OCI-LY3 (cell line): ENCODE results near the gene TMEM132C.

Experiments used
- H2AFZ ChIP-seq: fragments of 200-600, 300-600 bp; shearing (Covaris generic); 2 replicates; pipeline ENCODE4 v1.6.0; 2014; ENCODE audit warnings: antibody characterized with exemption, low read depth, low read length
- H3K27ac ChIP-seq: fragments of 200-600, 300-600 bp; sonication (generic); 2 replicates; pipeline ENCODE4 v1.5.1; 2014; ENCODE audit warnings: mild to moderate bottlenecking, low read length, moderate library complexity, mixed read lengths
- H3K27me3 ChIP-seq: fragments of 200-600, 300-600 bp; sonication (generic); 2 replicates; pipeline ENCODE4 v1.6.1; 2014; ENCODE audit warnings: low read depth, low read length, mixed read lengths
- H3K36me3 ChIP-seq: fragments of 200-600, 300-600 bp; sonication (generic); replicated peaks from 2 replicates; pipeline ENCODE3; 2014; ENCODE audit warnings: low read depth, low read length, mixed read lengths
- H3K4me1 ChIP-seq: fragments of 300-600, 200-600 bp; sonication (generic); 2 replicates; pipeline ENCODE4 v1.6.1; 2014; ENCODE audit warnings: low read length, mixed read lengths
- H3K4me2 ChIP-seq: fragments of 200-600, 300-600 bp; sonication (generic); 2 replicates; pipeline ENCODE4 v1.6.1; 2014; ENCODE audit warnings: low read length, mixed read lengths
- H3K4me3 ChIP-seq: fragments of 300-600, 200-600 bp; sonication (generic); 2 replicates; pipeline ENCODE4 v1.5.1; 2014; ENCODE audit warnings: antibody characterized with exemption, mild to moderate bottlenecking, low read length, moderate library complexity
- H3K79me2 ChIP-seq: fragments of 300-600, 200-600 bp; shearing (Covaris generic); 2 replicates; pipeline ENCODE4 v1.6.1; 2014; ENCODE audit warnings: mild to moderate bottlenecking, low read length, mixed read lengths
- H3K9ac ChIP-seq: fragments of 300-600, 200-600 bp; shearing (Covaris generic); 2 replicates; pipeline ENCODE4 v1.6.0; 2014; ENCODE audit warnings: mild to moderate bottlenecking, low read length, moderate library complexity
- H3K9me3 ChIP-seq: fragments of 200-600, 300-600 bp; shearing (Covaris generic); 2 replicates; pipeline ENCODE4 v1.6.1; 2014; ENCODE audit warnings: low read length, mixed read lengths; ENCODE audit not compliant: insufficient read depth
- H4K20me1 ChIP-seq: fragments of 200-600, 300-600 bp; sonication (generic); 2 replicates; pipeline ENCODE4 v1.6.1; 2016; ENCODE audit warnings: low read length, mixed read lengths; ENCODE audit not compliant: insufficient read depth
- EZH2phosphoT487 ChIP-seq: fragments of 200-600 bp; shearing (Covaris generic); IDR thresholded peaks from 2 replicates; pipeline ENCODE4 v1.6.1; 2018; ENCODE audit warnings: antibody characterized with exemption, mixed run types, low read depth
- TF ChIP-seq, protein P1 (sequence below): fragments of 200-600, 300-600 bp; sonication (generic); IDR thresholded peaks from 2 replicates; pipeline ENCODE4 v1.5.1; 2014; ENCODE audit warnings: antibody characterized with exemption, low read length, low read depth

Gene TMEM132C

GRCh38 chr12:128426511-128426910 is 159.5 kb downstream of the TMEM132C start:
- Histone ChIP-seq H3K4me2 (no peak overlapping the region), H3K27ac (no peak overlapping the region), H3K9me3 (no peaks in the 10 kb centered on the region), H3K9ac (no peak overlapping the region), H4K20me1 (no peaks in the 10 kb centered on the region), H2AFZ (no peak overlapping the region), H3K27me3 (peaks cover 14% of the 10 kb centered on the region), H3K36me3 (no peaks in the 10 kb centered on the region), H3K4me1 (no peaks in the 10 kb centered on the region), H3K4me3 (no peak overlapping the region), H3K79me2 (no peaks in the 10 kb centered on the region)
- TF ChIP-seq EZH2phosphoT487, result no peak
- TF ChIP-seq, protein P1, sequence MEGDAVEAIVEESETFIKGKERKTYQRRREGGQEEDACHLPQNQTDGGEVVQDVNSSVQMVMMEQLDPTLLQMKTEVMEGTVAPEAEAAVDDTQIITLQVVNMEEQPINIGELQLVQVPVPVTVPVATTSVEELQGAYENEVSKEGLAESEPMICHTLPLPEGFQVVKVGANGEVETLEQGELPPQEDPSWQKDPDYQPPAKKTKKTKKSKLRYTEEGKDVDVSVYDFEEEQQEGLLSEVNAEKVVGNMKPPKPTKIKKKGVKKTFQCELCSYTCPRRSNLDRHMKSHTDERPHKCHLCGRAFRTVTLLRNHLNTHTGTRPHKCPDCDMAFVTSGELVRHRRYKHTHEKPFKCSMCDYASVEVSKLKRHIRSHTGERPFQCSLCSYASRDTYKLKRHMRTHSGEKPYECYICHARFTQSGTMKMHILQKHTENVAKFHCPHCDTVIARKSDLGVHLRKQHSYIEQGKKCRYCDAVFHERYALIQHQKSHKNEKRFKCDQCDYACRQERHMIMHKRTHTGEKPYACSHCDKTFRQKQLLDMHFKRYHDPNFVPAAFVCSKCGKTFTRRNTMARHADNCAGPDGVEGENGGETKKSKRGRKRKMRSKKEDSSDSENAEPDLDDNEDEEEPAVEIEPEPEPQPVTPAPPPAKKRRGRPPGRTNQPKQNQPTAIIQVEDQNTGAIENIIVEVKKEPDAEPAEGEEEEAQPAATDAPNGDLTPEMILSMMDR, result no peak

DNA sequence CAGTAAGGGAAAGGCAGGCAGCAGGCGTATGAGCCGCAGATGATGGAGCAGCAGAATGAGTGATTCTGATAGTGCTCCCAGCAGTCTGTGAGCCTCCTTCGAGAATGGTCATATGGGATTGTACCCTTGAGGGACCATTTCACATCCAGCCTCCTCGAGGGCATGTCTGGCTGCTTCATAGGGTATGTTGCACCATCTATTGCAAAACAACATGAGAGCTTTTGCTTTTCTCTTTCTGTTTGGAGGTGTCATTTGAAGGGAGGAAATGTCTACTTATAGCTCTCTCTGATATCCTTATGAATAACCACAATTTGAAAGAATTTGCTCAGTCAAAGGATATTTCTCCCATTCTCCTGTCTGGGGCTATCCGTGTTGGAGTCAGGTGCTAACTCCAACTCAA is 172.8 kb downstream of the TMEM132C start:
- no peak overlapping the region for H3K27ac ChIP-seq
- no peaks in the 10 kb centered on the region for H3K79me2 ChIP-seq
- no peaks in the 10 kb centered on the region for H3K4me1 ChIP-seq
- no peaks in the 10 kb centered on the region for H3K36me3 ChIP-seq
- peaks cover 11% of the 10 kb centered on the region; the same call in 1 of the 2 replicates for H3K27me3 ChIP-seq
- no peak overlapping the region for H3K9ac ChIP-seq
- TF ChIP-seq EZH2phosphoT487, result no peak
- TF ChIP-seq, protein P1, result no peak
- H3K9me3 ChIP-seq, result no peaks in the 10 kb centered on the region
- H3K4me3 ChIP-seq, result no peak overlapping the region
- H2AFZ ChIP-seq, result no peak overlapping the region
- H3K4me2 ChIP-seq, result no peak overlapping the region
- H4K20me1 ChIP-seq, result no peaks in the 10 kb centered on the region

GRCh38 chr12:128442096-128442495 is 175.1 kb downstream of the TMEM132C start:
- TF ChIP-seq EZH2phosphoT487, result no peak
- TF ChIP-seq, protein P1, result no peak
- H3K4me1 ChIP-seq, result no peaks in the 10 kb centered on the region
- H3K27ac ChIP-seq, result no peak overlapping the region
- no peaks in the 10 kb centered on the region for H3K36me3 ChIP-seq
- no peaks in the 10 kb centered on the region for H3K79me2 ChIP-seq
- no peak overlapping the region for H3K4me3 ChIP-seq
- no peak overlapping the region for H2AFZ ChIP-seq
- no peak overlapping the region for H3K4me2 ChIP-seq
- no peaks in the 10 kb centered on the region for H4K20me1 ChIP-seq
- H3K9me3 ChIP-seq, result no peaks in the 10 kb centered on the region
- H3K9ac ChIP-seq, result no peak overlapping the region
- H3K27me3 ChIP-seq, result peaks cover 24% of the 10 kb centered on the region; the same call in 1 of the 2 replicates

DNA sequence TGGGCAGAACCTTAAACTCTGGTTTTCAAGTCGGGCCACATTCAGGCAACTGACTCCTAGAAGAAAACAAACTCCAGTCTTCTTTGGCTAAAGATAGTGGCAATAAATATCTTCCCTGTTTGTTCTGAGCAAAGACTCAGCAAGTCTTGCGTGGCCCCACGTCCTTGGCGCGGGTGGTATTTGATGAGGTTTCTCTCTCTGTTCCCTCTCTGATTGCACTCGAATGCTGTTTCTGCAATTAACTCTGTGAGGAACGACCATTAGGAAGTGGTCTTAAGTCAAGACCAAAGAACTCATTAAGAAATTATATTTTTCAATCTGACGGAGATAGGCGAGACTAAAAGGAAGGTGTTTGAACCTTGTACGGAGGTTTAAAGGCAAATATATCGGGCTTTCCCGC is 177.6 kb downstream of the TMEM132C start:
- Histone ChIP-seq H3K4me2 (no peak overlapping the region), H3K27ac (no peak overlapping the region), H3K4me1 (no peaks in the 10 kb centered on the region), H3K4me3 (no peak overlapping the region), H3K9ac (no peak overlapping the region), H3K27me3 (peaks cover 21% of the 10 kb centered on the region), H2AFZ (no peak overlapping the region), H3K36me3 (no peaks in the 10 kb centered on the region), H3K9me3 (no peaks in the 10 kb centered on the region), H4K20me1 (no peaks in the 10 kb centered on the region), H3K79me2 (no peaks in the 10 kb centered on the region)
- TF ChIP-seq EZH2phosphoT487, result no peak
- TF ChIP-seq, protein P1, result no peak
